Lower lobe of right lung (tissue), 2 donors: Measurements from ENCODE around the gene HSH2D. TPM values are rescaled to one million over a fixed set of nuclear protein-coding genes. Genes with fewer than 3 reads are reported as not detected.

Experiments used
- ATAC-seq, 2 donors: fragments of 200-7000 bp; cut with Tn5 transposase; one replicate each; pipeline ENCODE4 v1.9.1; 2020 to 2022; ENCODE audit warnings: mild to moderate bottlenecking in 2 of 2, moderate library complexity in 2 of 2
- DNase-seq: peaks from one replicate; pipeline ENCODE4 v3.0.0-alpha.2; 2020
- H3K27ac ChIP-seq: fragments of 200-600 bp; one replicate; pipeline ENCODE4 v1.8.0; 2022
- H3K27me3 ChIP-seq: fragments of 200-600 bp; one replicate; pipeline ENCODE4 v1.8.0; 2022; ENCODE audit warnings: low read depth
- H3K36me3 ChIP-seq: fragments of 200-600 bp; one replicate; pipeline ENCODE4 v1.8.0; 2022; ENCODE audit warnings: mild to moderate bottlenecking
- H3K4me1 ChIP-seq: fragments of 200-600 bp; one replicate; pipeline ENCODE4 v1.8.0; 2022
- H3K4me3 ChIP-seq: fragments of 200-600 bp; one replicate; pipeline ENCODE4 v1.8.0; 2022; ENCODE audit warnings: mild to moderate bottlenecking
- H3K9me3 ChIP-seq: fragments of 200-600 bp; one replicate; pipeline ENCODE4 v1.8.0; 2022
- CTCF ChIP-seq: fragments of 200-600 bp; IDR thresholded peaks from one replicate; pipeline ENCODE4 v1.8.0; 2022; ENCODE audit warnings: antibody characterized with exemption, mild to moderate bottlenecking
- intact Hi-C: fragments of 100-400 bp; cut with DNase I; formaldehyde crosslinking; loops from one replicate; pipeline ENCODE4 v1.11.0; 2022
- total RNA-seq: library from RNA; stranded (reverse); fragmentation: NEBNext Ultra II Directional; extraction: Animal tissue kit (Norgen Biotek cat#: 25700); gene quantifications from one replicate; pipeline ENCODE4 v1.2.1, GENCODE V29; 2021
- donor health status: DM: no; HTN: yes; CAD: no; lungs with severe emphysema.

The HSH2D gene
- total RNA-seq, 1 donor from 2014 or later, result 8.2 TPM

- no peak for DNase-seq
- intact Hi-C loops, result no loop called here
- peaks cover 24% of the 10 kb centered on the region for H3K4me1 ChIP-seq
- H3K36me3 ChIP-seq, result peaks cover 79% of the 10 kb centered on the region
- ATAC-seq, result no peak
- H3K27me3 ChIP-seq, result no peaks in the 10 kb centered on the region
- no peaks in the 10 kb centered on the region for H3K9me3 ChIP-seq
- H3K27ac ChIP-seq, result no peak overlapping the region
- H3K4me3 ChIP-seq, result no peak overlapping the region
- TF ChIP-seq CTCF, result no peak
Observed at GRCh38 chr19:16203256-16204004, 59.9 kb downstream of the HSH2D start.

- DNase-seq (no peak), ATAC-seq (no peak)
Observed at GRCh38 chr19:16204005-16204294, 60.5 kb downstream of the HSH2D start.

GRCh38 chr19:16205205-16206045 is 61.9 kb downstream of the HSH2D start:
- Histone ChIP-seq H3K36me3 (peaks cover 96% of the 10 kb centered on the region), H3K9me3 (no peaks in the 10 kb centered on the region), H3K27ac (no peak overlapping the region), H3K4me3 (no peak overlapping the region), H3K4me1 (peaks cover 5% of the 10 kb centered on the region), H3K27me3 (no peaks in the 10 kb centered on the region)
- intact Hi-C loops, result no loop called here
- no peak for ATAC-seq
- no peak for DNase-seq
- TF ChIP-seq CTCF, result no peak

More at GRCh38 chr19:16204005-16204294, 60.5 kb downstream of the HSH2D start:
- no peak for TF ChIP-seq CTCF
- Histone ChIP-seq H3K36me3 (peaks cover 84% of the 10 kb centered on the region), H3K4me1 (peaks cover 19% of the 10 kb centered on the region), H3K9me3 (no peaks in the 10 kb centered on the region), H3K4me3 (no peak overlapping the region), H3K27me3 (no peaks in the 10 kb centered on the region), H3K27ac (no peak overlapping the region)
- intact Hi-C loops, result no loop called here

- ATAC-seq (no peak), DNase-seq (no peak)
- H3K4me3 ChIP-seq, result no peak overlapping the region
- intact Hi-C loops, result no loop called here
- TF ChIP-seq CTCF, result no peak
- no peaks in the 10 kb centered on the region for H3K4me1 ChIP-seq
- H3K27me3 ChIP-seq, result no peaks in the 10 kb centered on the region
- no peak overlapping the region for H3K27ac ChIP-seq
- no peaks in the 10 kb centered on the region for H3K9me3 ChIP-seq
- peaks cover 96% of the 10 kb centered on the region for H3K36me3 ChIP-seq
Observed at GRCh38 chr19:16206046-16206605, 62.6 kb downstream of the HSH2D start.

- DNase-seq (no peak), ATAC-seq (no peak)
- TF ChIP-seq CTCF, result no peak
- intact Hi-C loops, result no loop called here
- no peaks in the 10 kb centered on the region for H3K4me1 ChIP-seq
- no peak overlapping the region for H3K27ac ChIP-seq
- no peak overlapping the region for H3K4me3 ChIP-seq
- H3K36me3 ChIP-seq, result peaks cover 99% of the 10 kb centered on the region
- no peaks in the 10 kb centered on the region for H3K27me3 ChIP-seq
- no peaks in the 10 kb centered on the region for H3K9me3 ChIP-seq
Observed at GRCh38 chr19:16206637-16207036, 63.2 kb downstream of the HSH2D start.
